NCI-H1436 (cell line): ENCODE results near the gene MT1X.

Experiments used
- DNase-seq: peaks from one replicate; lab custom pipeline; 2025; lab: John Stamatoyannopoulos, UW

Gene MT1X

DNA sequence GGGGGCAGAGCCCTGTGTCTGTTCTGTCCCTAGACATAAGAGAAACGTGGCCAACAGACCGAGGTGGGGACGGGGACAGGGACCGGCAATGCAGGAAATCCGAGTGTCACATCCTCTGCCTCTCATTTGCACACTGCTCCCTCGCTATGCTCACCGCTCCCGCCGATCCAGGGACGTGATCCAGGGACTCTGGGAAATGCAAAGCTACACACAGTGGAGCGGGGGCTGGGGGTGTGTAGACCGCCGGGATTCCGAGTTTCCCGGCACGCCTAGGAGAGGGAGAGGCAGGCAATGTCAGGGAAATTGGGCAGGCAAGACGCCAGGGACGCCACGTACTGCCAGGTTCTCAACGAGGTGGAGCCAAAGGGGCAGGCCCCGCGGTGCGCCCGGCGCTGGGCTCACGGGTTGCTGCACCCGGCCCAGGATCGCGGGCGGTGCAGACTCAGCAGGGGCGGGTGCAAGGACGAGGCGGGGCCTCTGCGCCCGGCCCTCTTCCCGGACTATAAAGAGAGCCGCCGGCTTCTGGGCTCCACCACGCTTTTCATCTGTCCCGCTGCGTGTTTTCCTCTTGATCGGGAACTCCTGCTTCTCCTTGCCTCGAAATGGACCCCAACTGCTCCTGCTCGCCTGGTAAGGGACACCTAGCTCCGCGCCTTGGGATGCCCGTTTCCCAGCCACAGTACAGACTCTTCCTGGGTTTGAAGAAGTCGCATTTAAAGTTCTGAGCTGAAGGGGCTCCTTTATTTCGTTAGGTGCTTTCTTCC is at the start of gene MT1X:
Gene MT1X, plus strand, starts transcription at position 532 of the 764 bp plus-strand sequence. Its CDS starts 71 bp downstream, at position 603.
- DNase-seq, result peak; percentile 79

DNA sequence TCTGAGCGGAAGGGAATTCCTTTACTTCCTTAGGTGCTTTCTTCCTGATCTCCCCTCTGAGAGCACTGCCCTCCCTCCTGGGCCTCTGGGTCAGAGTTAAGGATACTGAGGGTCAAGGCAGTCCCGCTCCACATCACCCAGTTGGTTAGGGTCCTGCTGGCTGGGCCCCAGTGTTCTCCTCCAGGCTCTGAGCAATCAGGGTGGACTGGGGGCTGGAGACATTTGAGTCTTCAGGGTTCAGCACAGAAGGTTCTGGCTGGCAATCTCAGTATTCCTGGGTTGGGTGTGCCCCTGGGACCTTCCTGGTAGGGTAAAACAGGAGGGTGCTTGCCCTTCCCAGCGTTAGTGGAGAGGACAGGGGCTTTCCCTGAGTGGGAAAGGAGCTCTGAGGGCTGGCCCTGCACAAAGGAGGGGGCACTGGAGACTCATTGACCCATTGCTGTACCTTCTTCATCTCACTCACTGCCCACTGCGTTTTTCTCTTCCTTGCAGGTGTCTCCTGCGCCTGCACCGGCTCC is 49.4 kb upstream of the MT1X start:
- no peak for DNase-seq

DNA sequence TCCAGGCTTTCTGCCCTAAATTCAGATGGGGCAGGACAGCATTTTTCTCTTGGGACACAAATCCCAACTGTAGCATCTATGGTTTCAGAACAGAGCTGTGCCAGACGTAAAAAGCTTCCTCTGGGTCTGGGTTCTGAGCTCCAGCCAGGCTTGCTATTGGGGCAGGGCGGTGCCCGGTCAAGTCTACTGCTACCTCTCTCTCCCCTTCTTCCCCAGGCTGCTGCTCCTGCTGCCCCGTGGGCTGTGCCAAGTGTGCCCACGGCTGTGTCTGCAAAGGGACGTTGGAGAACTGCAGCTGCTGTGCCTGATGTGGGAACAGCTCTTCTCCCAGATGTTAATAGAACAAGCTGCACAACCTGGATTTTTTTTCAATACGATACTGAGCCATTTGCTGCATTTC is 48.7 kb upstream of the MT1X start:
- no peak for DNase-seq

DNA sequence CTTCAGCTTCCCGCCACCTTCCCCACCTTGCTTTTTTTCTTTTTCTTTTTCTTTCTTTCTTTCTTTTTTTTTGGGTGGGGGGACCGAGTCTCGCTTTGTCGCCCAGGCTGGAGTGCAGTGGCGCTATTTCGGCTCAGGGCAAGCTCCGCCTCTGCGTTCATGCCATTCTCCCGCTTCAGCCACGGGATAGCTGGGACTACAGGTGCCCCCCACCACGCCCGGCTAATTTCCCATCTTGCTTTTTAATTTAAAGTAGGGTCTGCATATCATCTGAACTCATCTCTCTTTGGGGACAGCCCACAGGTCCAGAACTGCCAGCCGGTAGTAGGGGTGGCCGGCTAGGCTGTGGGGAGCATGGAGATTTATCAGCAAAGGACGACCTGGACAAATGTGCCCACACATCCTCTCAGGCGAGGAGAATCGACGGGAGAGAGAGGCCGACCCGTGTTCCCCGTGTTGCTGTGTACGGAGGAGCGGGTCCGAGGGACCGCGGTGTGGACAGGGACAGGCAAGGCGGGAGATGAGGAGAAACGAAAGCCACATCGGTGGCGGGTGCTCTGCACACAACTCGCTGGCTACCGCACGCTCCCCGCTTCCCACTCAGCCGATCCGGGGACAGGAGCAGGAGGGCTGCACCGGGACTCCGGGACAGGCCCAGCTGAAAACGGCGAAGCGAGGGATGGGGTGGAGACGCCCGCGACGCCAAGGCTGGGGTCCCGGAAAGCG is 47.4 kb upstream of the MT1X start:
- no peak for DNase-seq

DNA sequence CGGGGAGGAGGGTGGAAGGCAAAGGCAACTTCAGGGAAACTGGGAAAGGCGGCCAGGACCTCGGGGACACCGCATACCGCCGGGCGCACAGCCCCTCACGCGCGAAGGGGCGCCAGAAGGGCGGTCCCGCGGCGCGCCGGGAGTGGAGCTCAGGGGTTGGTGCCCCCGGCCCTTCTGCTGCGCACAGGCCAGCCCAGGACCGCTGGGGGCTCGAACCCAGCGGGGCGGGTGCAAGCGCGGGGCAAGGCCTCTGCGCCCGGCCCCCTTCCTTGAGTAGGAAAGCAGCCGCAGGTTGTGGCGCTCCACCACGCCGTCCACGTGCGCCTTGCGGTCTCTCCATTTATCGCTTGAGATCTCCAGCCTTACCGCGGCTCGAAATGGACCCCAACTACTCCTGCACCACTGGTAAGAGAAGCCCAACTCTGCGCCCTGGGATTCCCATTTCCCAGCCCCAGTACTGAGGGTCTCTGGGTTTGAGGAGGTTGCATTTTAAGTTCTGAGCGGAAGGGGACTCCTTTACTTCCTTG is 46.8 kb upstream of the MT1X start:
- no peak for DNase-seq

DNA sequence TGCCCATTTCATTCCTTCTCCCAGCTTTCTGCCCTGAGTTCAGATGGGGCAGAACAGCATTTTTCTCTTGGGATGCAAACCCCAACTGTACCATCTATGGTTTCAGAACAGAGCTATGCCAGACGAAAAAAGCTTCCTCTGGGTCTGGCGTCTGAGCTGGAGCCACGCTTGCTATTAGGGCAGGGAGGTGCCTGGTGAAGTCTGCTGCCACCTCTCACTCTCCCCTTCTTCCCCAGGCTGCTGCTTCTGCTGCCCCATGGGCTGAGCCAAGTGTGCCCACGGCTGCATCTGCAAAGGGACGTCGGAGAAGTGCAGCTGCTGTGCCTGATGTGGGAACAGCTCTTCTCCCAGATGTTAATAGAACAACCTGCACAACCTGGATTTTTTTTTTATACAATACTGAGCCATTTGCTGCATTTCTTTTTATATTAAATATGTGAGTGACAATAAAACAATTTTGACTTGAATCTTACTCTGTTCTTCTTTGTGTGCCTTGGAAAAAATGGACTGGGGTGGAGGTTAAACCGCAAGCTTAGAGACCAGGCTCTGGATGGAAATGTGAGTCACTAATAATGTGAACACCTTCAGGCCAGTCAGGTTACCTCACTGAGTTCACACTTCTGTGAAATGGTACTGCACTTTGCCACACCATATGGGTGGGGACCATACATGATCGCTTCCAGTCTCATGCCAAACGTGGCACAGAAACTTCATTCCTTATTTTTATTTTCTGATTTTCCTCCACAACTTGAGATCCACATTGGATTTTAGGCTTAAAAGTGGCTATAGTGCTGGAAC is 45.5 kb upstream of the MT1X start:
- DNase-seq, result no peak

DNA sequence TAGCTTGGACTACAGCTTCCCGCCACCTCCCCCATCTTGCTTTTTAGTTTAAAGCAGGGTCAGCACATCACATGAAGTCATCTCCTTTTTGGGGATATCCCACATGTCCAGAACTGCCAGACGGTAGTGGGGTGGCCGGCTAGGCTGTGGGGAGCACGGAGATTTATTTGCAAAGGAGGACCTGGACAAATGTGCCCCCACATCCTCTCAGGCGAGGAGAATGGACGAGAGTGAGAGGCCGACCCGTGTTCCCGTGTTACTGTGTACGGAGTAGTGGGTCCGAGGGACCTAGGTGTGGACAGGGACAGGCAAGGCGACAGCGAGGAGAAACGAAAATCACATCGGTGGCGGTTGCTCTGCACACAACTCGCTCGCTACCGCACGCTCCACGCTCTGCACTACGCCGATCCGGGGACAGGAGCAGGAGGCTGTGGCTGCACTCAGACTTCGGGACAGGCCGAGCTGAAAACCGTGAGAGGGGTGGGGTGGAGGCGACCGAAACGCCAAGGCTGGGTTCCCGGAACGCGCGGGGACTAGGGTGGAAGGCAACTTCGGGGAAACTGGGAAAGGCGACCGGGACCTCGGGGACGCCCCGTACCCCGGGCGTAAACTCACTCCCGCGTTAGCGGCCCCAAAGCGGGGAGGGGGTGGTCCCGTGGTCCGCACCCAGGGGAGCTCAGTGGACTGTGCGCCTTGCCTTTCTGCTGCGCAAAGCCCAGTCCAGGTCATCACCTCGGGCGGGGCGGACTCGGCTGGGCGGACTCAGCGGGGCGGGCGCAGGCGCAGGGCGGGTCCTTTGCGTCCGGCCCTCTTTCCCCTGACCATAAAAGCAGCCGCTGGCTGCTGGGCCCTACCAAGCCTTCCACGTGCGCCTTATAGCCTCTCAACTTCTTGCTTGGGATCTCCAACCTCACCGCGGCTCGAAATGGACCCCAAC is 44.2 kb upstream of the MT1X start, which contains the start of gene MT1A:
Gene MT1A, plus strand, starts transcription at position 853 of the 937 bp plus-strand sequence. Its CDS starts 73 bp downstream, at position 926.
- no peak for DNase-seq

DNA sequence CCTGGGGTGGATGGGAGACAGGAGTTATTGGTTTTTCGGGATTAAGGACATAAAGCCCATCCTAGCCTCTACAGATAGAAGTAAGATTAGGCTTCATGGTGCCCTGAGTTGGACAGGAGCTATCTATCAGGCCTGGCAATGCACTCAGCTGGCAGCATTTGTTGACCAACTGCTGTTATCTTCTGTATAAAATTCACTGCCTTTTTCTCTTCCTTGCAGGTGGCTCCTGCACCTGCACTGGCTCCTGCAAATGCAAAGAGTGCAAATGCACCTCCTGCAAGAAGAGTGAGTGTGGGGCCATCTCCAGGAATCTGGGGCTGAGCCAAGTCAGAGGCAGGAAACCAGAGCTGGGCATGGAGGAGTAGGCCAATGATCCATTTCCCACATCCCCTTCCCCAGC is 43.2 kb upstream of the MT1X start:
- no peak for DNase-seq

DNA sequence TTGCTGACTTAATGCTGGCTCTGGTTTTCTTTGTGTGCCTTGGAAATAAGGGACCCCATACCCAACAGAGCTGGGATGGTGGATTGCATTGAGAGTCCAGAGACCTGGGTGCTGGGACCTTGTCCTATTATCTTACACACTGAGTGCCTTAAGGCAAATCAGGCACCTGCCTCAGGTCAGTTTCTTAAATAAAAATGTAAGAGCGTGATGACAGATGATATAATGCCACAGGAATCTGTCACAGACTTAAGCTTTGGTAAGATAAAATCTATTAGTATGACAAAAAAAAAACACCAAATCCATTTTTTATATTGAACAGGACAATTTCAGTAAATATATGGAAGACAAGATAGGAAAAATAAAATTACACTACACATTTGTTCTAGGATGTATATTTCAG is 42.2 kb upstream of the MT1X start:
- DNase-seq, result no peak

DNA sequence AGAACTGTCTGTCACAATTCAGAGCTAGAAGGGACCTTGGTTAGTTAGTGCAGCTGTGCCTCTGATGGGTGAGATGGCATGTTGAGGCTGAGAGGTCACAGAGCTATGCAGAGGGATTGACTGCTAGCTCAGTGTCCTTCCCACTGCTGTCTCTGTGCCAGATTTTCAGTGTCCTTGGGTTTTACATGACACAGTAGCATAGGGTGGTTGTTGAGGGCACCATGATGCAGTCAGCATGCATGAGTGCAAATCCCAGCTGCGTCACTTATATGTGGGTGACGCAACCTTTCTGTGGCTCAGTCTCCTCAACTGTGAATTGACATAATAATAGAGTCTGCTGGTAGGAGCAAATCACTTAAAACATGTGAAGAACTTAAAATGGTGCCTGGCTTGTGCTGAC is 41.1 kb upstream of the MT1X start:
- no peak for DNase-seq

DNA sequence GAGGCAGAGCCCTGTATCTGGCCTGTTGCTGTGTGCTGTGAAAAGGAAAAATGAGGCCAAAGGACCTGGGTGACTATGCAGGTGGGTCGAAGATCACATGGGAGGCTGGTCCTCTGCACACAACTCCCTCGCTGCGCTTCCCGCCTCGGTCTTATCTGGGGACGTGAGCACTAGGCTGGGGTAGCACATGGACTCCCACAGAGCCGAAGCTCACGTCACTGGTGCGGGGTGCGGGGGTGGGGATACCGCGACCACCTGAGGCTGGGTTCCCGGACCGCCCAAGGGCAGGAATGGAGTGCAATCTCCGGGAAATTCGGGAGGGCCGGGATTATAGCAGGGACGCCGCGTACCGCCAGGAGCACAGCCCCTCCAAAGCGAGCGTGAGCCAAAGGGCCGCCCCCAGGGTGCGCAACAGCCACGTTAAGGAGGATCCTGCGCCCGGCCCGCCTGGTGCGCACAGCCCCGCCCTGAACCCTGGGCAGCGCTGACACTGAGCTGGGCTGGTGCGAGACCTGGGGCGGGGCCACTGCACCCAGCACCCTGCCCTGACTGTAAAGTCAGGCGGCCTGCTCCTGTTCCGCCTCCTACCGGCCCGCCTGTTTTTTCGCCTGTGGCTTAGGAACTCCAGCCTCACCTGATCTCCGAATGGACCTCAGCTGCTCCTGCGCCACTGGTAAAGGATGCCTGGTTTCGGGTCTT is 39.0 kb upstream of the MT1X start:
- no peak for DNase-seq

DNA sequence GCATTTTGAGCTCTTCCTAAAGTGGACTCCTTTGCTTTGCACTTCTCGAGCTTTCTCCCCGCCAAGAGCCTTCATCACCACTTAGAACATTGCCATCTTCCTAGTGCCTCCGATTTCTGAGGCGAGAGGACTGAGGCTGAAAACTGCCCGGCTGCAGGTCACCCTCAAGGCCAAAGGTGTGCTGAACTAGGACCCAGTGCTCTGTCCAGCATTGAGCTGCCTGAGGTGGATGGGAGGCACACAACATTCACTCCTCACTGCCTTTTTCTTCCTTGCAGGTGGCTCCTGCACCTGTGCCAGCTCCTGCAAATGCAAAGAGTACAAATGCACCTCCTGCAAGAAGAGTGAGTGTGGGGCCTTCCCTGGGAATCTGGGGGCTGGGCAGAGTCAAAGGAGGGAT is 38.4 kb upstream of the MT1X start:
- DNase-seq, result no peak

DNA sequence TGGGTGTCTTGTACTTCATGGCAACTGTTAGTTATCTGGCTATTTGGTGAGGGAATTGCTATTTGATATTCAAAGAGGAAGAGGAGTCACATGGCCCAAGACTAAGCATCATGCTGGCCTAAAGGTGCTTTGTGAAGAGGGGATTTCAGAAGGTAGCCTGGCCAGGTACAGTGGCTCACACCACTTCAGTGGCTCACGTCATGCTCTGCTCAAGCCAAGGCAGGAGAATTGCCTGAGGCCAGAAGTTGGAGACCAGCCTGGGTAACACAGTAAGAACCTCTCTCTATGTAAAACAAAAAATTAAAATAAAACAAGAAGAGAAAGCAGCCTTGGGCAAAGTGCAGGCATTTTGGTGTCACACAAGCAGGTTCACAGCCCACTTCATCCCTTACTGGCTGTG is 37.0 kb upstream of the MT1X start:
- no peak for DNase-seq

DNA sequence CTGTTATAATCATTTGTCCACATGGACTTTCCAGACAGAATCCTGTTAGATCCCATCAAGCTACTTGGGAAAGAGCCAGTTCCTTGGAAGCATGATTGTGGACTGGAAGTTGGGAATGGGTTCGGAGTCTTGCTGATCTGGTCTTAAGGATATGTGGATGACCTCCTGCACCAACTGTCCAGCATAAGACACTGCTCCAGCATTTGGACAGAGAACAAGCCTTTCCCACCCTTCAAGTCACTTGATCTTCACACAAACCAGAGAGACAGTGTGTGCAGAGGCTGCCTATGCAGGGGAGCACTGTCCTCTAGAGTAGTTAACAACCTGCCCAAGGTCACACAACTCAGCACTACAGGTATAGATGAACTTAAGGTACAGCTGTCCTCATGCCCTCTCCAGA is 36.4 kb upstream of the MT1X start:
- DNase-seq, result no peak

DNA sequence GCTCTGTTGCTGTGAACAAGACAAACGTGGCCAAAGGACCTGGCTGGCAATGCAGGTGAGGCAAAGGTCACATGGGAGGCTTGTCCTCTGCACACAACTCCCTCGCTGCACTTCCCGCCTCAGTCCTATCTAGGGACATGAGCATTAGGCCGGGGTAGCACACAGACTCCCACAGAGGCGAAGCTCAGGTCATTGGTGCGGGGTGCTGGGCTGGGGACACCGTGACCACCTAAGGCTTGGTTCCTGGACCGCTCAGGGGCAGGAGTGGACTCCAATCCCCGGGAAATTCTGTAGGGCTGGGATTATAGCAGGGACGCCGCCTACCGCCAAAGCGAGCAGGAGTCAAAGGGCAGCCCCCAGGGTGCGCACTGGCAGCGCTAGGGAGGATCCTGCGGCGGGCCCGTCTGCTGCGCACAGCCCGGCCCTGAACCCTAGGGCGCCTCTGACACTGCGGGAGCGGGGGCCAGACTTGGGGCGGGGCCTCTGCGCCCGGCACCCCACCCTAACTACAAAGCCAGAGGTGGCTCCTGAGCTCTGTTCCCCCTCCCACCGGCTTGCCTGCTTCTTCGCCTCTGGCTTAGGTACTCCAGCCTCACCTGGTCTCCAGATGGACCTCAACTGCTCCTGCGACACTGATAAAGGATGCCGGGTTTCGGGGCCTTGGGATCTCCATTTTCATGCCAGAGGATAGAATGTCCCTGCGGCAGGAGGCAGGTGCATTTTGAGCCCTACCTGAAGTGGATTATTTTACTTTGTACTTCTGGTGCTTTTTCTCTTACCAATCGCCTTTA is 34.4 kb upstream of the MT1X start:
- DNase-seq, result no peak

DNA sequence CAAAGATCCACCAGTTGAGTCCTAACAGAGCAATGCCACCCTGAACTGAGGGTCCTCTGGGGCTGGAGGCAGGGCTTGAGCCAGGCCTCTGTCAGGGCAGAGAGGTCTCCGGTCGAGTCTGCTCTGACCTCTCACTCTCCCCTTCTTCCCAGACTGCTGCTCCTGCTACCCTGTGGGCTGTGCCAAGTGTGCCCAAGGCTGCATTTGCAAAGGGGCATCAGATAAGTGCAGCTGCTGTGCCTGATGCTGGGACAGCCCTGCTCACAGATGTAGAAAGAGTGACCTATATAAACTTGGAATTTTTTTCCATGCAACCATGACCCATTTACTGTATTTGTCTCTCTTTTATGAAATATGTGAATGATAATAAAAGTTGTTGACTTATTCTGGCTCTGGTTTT is 33.0 kb upstream of the MT1X start:
- no peak for DNase-seq

DNA sequence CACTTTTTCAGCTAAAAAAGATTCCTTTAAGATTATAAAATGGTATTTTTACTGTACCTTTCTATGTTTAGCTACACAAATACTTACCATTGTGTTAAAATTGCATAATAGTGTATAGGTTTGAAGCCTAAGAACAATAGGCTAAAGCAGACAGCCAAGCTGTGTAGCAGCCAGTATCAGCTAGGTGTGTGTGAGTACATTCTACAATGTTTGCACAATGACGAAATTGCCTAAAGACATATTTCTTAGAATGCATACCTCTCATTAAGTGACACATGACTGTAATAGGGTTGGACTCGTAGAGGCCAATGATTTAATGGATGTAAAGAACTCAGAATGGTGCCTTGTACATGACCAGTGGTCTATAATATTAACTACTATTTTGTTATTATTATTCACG is 32.5 kb upstream of the MT1X start:
- DNase-seq, result no peak

DNA sequence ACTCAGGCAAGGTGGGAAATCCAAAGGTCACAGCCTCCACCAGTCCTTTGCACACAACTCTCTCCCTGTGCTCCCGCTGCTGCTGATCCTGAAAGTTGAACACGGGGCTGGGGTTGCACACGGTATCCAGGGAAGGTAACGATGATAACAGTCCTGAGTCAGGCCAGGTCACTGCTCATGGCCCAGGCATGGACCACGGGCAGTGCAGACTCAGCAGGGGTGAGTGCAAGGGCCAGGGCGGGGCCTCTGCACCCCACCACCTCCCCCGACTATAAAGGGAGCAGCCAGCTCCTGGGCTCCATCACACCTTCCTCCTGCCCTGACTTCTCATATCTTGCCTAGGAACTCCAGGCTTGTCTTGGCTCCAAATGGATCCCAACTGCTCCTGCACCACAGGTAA is 30.7 kb upstream of the MT1X start, which contains the start of gene MT1B:
Gene MT1B, plus strand, starts transcription at position 301 of the 400 bp plus-strand sequence. Its CDS starts 68 bp downstream, at position 369.
- DNase-seq, result no peak

DNA sequence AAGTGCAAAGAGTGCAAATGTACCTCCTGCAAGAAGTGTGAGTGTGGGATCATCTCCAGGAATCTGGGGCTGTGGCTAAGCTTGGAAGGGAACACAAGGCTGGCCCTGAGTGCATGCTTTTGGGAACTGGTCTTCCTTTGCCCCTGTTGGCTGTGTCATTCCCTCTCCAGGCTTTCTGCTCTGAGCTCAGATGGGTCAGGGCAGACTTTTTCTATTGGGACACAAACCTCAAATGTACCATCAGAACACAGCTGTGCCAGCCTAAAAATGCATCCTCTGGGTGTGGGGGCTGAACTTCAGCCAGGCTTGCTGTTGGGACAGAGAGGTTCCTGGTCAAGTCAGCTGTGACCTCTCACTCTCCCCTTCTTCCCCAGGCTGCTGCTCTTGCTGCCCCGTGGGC is 29.7 kb upstream of the MT1X start:
- no peak for DNase-seq

DNA sequence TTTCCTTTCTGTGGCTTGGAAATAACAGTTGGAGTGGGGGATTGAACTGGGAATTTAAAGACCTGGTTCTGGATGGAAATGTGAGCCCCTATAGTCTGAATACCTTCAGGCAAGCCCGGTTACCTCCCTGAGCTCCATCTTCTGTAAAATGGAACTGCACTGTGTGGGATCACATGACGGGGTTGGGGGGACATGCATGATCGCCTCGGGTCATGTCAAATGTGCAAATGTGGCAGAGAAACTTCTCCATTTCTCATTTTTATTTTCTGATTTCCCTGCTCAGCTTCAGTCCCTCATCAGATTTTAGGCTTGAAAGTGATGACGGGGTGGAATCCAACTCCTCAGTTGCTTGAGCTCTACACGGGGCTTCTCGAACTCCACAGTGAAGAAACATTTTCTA is 29.1 kb upstream of the MT1X start:
- DNase-seq, result no peak
